GM10847 (cell line): ENCODE measurements around the gene UBTD1.

Experiments
- POLR2A ChIP-seq: IDR thresholded peaks from 2 replicates; pipeline ENCODE4 v1.6.1; 2011; ENCODE audit not compliant: insufficient read length; ENCODE audit errors: extremely low read depth

Gene UBTD1

GRCh38 chr10:97519342-97519741, 20.6 kb downstream of the UBTD1 start:
- TF ChIP-seq POLR2A: no peak

- TF ChIP-seq POLR2A: no peak
These were observed 21.8 kb downstream of the UBTD1 start for GRCh38 chr10:97520520-97520919.

GRCh38 chr10:97520978-97521761, 22.4 kb downstream of the UBTD1 start:
- TF ChIP-seq POLR2A: no peak

GRCh38 chr10:97522071-97522470, 23.3 kb downstream of the UBTD1 start:
- TF ChIP-seq POLR2A: no peak

- TF ChIP-seq POLR2A: no peak
These were observed 24.2 kb downstream of the UBTD1 start for GRCh38 chr10:97522937-97523336.

GRCh38 chr10:97525086-97525485, 26.4 kb downstream of the UBTD1 start:
- no peak for TF ChIP-seq POLR2A

- TF ChIP-seq POLR2A: no peak
These were observed 27.0 kb downstream of the UBTD1 start for GRCh38 chr10:97525683-97526110.

- no peak for TF ChIP-seq POLR2A
These were observed 31.2 kb downstream of the UBTD1 start for GRCh38 chr10:97529685-97530465.

- TF ChIP-seq POLR2A: no peak
These were observed 32.8 kb downstream of the UBTD1 start for GRCh38 chr10:97531401-97531986.

- TF ChIP-seq POLR2A: no peak
These were observed 34.4 kb downstream of the UBTD1 start for GRCh38 chr10:97532935-97533671.

- no peak for TF ChIP-seq POLR2A
These were observed 35.2 kb downstream of the UBTD1 start for GRCh38 chr10:97533888-97534287.

GRCh38 chr10:97534746-97535367, 36.1 kb downstream of the UBTD1 start:
- TF ChIP-seq POLR2A: no peak

GRCh38 chr10:97537186-97537869, 38.6 kb downstream of the UBTD1 start:
- TF ChIP-seq POLR2A: no peak

GRCh38 chr10:97538411-97538810, 39.7 kb downstream of the UBTD1 start:
- no peak for TF ChIP-seq POLR2A
